RWPE1 (cell line): ENCODE results near the gene HOXA3.

ENCODE experiments used
- CTCF ChIA-PET: fragments of 350-600 bp; sonication (Branson Sonifier 250); formaldehyde crosslinking; extraction: SDS; loops from one replicate; lab custom pipeline; 2021; lab: Yijun Ruan, JAX
- POLR2A ChIA-PET: fragments of 400-600 bp; formaldehyde crosslinking; extraction: SDS; loops from one replicate; lab custom pipeline; 2020; ENCODE audit warnings: antibody characterized with exemption; ENCODE audit not compliant: low non-redundant PET; lab: Yijun Ruan, JAX
- DNase-seq: peaks from one replicate; pipeline ENCODE4 v3.0.0; 2012; ENCODE audit warnings: low spot score
- H3K27ac ChIP-seq: fragments of 450-650 bp; 2 replicates; pipeline ENCODE4 v1.5.1; 2017
- CTCF ChIP-seq: fragments of 450-650 bp; conservative IDR thresholded peaks from 2 replicates; pipeline ENCODE4 v1.5.1; 2017; ENCODE audit warnings: low read depth, mild to moderate bottlenecking

HOXA3 gene

DNA sequence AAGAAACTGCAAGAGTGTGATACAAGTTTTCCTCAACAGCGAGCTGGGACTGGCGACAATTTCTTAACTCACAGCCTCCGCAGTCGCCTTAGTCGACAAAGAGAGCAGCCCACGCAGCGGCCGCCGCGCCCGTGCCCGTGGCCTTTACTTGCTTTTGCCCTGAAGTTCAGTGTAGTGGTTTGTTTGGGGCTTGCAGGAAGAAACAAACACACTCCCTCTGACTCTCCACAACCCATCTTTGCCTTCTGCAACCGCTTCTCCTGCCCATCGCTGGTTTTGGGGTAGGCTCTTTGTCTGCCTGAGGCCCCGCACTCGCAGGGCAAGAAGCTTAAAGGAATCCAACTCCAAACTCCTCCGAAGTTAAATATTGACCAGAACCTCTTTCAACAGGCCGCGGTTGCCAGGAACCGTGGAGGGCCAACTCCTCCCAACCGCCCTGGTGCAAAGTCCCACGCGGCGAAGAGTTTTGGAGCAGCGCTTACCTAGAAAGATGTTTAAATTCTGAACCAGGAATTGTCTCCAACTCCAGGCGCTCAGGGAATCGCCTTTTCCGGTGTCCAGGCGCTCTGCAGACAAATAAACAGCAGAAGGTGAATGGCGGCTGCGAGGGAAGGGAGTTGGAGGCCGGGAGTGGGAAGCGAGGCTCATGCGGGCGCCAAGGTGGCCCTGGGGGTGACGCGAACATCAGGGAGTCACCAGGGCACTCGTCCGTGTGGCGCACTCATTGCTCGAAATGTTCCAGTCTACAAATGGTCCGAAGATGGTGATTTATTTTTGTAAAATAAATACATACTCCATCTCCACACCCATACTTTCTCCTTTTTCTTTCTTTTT is 30.1 kb downstream of the HOXA3 start:
- ChIA-PET CTCF (interaction anchor here (0.7 kb wide), 1 partner anchor 197 kb away, joined by 3 read pairs; no protein-coding TSS in a partner anchor), POLR2A (no interaction called here)
- H3K27ac ChIP-seq: no peak overlapping the region
- no peak for DNase-seq
- no peak for TF ChIP-seq CTCF

DNA sequence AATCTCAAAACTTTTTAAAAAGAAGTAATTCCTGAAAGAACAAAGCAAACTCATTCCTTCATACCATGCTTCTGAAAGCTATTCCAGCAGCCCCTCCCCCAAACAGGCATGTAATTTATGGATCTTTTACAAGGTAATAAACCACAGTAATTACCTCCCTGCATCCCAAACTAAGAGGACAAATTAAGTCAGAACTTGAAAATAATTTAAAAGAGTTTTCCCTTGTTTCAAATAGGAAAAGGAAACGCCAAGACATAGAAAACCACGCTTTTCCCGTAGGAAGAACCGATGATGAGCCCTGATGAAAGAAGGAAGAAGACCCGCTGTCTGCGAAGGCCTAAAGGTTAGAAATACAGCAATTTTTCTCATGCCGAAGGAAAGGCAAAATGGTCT is 30.7 kb downstream of the HOXA3 start:
- CTCF ChIA-PET: no interaction called here

DNA sequence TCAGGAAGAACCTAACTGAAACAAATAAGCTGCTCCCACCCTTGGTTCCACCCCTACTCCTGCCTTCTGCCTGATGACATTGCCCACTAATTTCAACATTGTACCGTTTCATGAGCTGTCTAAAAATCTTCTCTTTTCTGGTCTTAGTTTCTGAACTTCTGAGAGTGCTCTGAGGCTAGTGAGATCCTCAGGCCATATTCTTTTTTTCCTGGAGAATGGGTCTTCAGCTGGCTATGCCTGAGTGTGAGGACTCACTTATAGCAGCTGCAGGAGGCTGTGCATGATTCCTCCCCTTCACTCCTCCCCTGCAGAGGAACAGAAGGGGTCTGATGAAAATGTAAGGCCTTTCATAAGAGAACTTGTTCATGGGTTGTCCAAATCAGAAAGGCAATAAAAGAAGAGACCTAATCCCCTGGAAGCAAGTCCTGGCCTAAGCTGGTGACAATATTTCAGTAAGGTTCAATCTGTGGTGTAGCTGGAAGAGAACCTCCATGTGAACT is 32.9 kb downstream of the HOXA3 start:
- no peak for TF ChIP-seq CTCF
- no peak overlapping the region for H3K27ac ChIP-seq
- CTCF ChIA-PET: interaction anchor here (0.6 kb wide), 1 partner anchor 270 kb away, joined by 3 read pairs; no protein-coding TSS in a partner anchor
- no peak for DNase-seq
- POLR2A ChIA-PET: no interaction called here

More for the DNA sequence above, 30.7 kb downstream of the HOXA3 start:
- no peak for DNase-seq
- no peak for TF ChIP-seq CTCF
- POLR2A ChIA-PET: no interaction called here
- no peak overlapping the region for H3K27ac ChIP-seq

- CTCF ChIA-PET: interaction anchor here (0.9 kb wide), 1 partner anchor 19 kb away, joined by 4 read pairs; no protein-coding TSS in a partner anchor
These were observed 33.8 kb downstream of the HOXA3 start for GRCh38 chr7:27118580-27118979.

DNA sequence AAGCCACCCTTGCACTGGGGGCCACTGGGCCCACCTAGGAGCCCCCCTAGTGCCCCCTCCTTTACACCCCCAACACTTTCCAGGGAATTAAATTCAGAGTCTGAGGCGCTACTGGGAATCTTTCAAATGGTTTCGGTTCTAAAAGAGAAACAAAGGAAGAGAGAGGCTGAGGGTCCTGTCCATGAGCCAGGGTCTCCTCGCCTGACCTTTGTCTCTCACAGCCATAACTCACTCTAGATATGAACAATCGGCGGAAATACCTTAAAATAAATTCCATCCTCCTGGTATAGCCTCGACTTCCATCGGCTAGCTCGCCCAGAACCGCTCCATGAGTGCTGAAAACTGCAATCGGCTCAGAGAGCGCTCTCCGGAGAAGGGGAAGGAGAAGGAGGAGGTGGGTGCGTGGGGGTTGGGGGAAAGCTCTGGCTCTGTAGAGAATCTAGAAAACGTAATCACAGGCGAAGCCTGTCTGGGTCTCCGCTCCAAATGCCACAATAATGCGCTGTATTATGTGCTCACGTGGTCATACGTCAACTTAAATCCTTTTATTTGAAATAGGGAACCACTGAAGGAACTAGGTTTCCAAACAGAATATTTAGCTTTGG is 34.4 kb downstream of the HOXA3 start:
- ChIA-PET CTCF (interaction anchor here (0.6 to 0.9 kb wide), 2 partner anchors 20 to 66 kb away, joined by 3 to 4 read pairs; no protein-coding TSS in a partner anchor), POLR2A (no interaction called here)
- no peak overlapping the region for H3K27ac ChIP-seq
- TF ChIP-seq CTCF: no peak
- no peak for DNase-seq

More at GRCh38 chr7:27118580-27118979, 33.8 kb downstream of the HOXA3 start:
- TF ChIP-seq CTCF: no peak
- POLR2A ChIA-PET: no interaction called here
- H3K27ac ChIP-seq: no peak overlapping the region
- no peak for DNase-seq
